Epithelial cell of esophagus (primary cell): Measurements from ENCODE around the gene MYH11.

ENCODE experiments used
- DNase-seq: peaks from one replicate; pipeline ENCODE4 v3.0.0; 2010; ENCODE audit warnings: low read depth
- H3K4me3 ChIP-seq: 2 replicates; pipeline ENCODE4 v1.5.1; 2011; ENCODE audit warnings: mild to moderate bottlenecking, low read length, control low read depth
- CTCF ChIP-seq: IDR thresholded peaks from 2 replicates; pipeline ENCODE4 v1.5.1; 2011; ENCODE audit warnings: low read depth, mild to moderate bottlenecking, low read length, control low read depth, inconsistent platforms; ENCODE audit not compliant: insufficient read depth; ENCODE audit errors: missing control alignments

Gene MYH11

DNA sequence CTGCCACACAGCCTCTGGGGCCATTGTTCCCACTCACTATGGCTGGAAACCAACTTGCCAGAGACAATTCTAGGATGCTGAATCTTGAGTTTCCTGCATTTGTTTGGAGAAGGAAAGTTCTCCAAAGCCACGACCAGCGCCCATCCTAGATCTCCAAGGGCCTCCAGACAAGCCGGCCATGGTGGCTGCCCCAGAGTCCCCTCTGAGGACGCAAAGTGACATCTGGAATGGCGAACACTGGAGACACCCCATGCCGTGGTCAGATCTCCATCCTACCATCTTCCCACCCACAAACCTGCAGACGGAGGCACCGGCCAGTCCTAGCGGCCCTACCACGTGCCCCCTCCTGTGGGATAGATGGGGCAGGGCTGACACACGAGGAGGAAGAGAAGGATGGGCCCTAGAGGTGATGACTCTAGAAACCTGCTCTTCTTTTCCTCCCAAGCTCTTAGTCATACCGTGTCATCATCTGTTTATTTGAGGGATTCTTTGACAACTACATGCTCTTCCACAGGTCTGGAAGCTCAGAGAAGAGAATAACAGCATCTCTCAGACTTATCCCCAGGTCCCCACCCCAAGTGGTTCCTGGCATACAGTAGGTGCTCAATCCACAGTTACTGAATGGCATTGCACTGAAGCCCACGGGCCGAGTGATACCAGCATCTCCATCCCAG is 71.3 kb downstream of the MYH11 start:
- no peak overlapping the region for H3K4me3 ChIP-seq
- DNase-seq = peak; percentile 32
- no peak for TF ChIP-seq CTCF

DNA sequence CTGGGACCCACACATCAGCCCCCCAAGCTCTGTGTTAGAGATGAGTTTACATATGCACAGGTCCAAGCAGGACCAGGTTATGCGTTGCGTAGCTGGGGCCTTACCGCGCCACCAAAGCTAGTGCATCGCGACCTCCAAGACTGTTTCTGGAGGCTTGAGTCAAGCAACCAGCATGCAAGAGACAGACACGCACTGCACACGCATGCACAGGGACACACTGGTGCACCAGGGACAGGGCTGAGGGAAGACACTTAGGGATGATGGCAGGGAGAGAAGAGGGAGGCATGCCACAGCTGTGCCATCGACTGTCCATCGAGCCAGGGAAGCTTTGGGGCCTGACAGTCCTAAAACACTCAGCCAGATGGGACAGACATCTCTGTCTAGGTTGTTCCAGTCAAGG is 72.8 kb downstream of the MYH11 start:
- TF ChIP-seq CTCF = no peak
- no peak for DNase-seq

DNA sequence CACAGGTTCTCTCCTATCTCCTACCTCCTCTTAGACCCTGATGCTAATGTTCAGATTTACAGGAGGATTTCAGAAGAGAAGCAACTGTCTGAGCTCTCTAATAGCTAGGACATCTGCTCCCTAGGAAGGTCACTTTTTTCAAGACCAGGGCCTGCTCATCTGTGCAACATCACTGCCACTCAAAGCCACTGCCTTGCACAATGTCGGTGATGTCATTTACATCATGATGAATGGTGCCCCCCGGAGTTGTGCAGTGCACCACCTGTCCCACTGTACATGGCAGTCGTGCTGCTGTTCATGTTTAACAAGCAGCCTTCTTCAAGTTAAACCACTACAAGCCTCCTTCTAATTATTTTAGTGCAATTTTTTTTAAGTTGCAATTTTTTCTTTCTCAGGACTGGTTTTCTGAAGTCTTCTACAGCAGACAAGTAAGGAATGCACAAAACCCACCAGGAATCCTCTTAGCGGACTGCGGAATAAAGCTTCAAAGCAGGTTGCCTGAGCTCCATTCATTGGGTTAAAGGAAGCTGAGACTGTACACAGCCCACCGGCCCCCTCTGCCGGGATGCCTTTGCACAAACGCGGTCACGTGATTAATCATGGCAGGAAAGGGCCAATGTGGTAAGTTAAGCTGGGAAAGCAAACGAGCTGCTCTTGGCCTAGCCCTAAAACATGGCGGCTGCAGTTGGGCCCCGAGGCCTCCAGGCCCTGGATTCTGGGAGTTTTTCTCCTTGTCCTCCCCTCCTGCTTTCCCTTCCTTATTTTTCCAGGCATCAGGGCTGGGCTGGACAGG is 74.1 kb downstream of the MYH11 start:
- no peak for TF ChIP-seq CTCF
- H3K4me3 ChIP-seq = no peak overlapping the region
- DNase-seq = no peak

More for the DNA sequence above, 72.8 kb downstream of the MYH11 start:
- no peak overlapping the region for H3K4me3 ChIP-seq

GRCh38 chr16:15781650-15782049 is 75.2 kb downstream of the MYH11 start:
- H3K4me3 ChIP-seq = no peak overlapping the region
- DNase-seq = no peak
- TF ChIP-seq CTCF = no peak

GRCh38 chr16:15780805-15781204 is 76.0 kb downstream of the MYH11 start:
- TF ChIP-seq CTCF = no peak
- no peak overlapping the region for H3K4me3 ChIP-seq
- no peak for DNase-seq

- no peak overlapping the region for H3K4me3 ChIP-seq
- no peak for DNase-seq
- no peak for TF ChIP-seq CTCF
Measured at GRCh38 chr16:15779664-15780351, 77.0 kb downstream of the MYH11 start.
